ENCODE measurements around the gene TRMT11. TPM values are rescaled to one million over a fixed set of nuclear protein-coding genes. Genes with fewer than 3 reads are reported as not detected.

TRMT11 gene
- polyA plus RNA-seq, 1 experiment = 27.3 TPM

- H3K4me3 ChIP-seq (ENCODE audit: low read depth, low read length) = no peak overlapping the region
- POLR2A ChIA-PET = no interaction called here
- no peak for DNase-seq (ENCODE audit: low read depth, low spot score)
- CTCF ChIA-PET = interaction anchor here (0.5 to 11.8 kb wide), 5 partner anchors 15 to 210 kb away, joined by 4 to 196 read pairs (median 5); partner anchors contain the start of gene NCOA7
- H3K27me3 ChIP-seq (ENCODE audit: control insufficient read depth, insufficient read depth, low read length) = no peaks in the 10 kb centered on the region
- no peak overlapping the region for H3K27ac ChIP-seq (ENCODE audit: low read depth, low read length)
- H3K9me3 ChIP-seq (ENCODE audit: control insufficient read depth, insufficient read depth, low read length) = peaks cover 4% of the 10 kb centered on the region; the same call in 1 of the 2 replicates
- TF ChIP-seq, protein P1, sequence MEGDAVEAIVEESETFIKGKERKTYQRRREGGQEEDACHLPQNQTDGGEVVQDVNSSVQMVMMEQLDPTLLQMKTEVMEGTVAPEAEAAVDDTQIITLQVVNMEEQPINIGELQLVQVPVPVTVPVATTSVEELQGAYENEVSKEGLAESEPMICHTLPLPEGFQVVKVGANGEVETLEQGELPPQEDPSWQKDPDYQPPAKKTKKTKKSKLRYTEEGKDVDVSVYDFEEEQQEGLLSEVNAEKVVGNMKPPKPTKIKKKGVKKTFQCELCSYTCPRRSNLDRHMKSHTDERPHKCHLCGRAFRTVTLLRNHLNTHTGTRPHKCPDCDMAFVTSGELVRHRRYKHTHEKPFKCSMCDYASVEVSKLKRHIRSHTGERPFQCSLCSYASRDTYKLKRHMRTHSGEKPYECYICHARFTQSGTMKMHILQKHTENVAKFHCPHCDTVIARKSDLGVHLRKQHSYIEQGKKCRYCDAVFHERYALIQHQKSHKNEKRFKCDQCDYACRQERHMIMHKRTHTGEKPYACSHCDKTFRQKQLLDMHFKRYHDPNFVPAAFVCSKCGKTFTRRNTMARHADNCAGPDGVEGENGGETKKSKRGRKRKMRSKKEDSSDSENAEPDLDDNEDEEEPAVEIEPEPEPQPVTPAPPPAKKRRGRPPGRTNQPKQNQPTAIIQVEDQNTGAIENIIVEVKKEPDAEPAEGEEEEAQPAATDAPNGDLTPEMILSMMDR (IDR thresholded peaks at IDR 0.05; ENCODE audit: low read depth, low read length) = no peak
Observed at GRCh38 chr6:125959041-125959440, 27.3 kb upstream of the TRMT11 start.

DNA sequence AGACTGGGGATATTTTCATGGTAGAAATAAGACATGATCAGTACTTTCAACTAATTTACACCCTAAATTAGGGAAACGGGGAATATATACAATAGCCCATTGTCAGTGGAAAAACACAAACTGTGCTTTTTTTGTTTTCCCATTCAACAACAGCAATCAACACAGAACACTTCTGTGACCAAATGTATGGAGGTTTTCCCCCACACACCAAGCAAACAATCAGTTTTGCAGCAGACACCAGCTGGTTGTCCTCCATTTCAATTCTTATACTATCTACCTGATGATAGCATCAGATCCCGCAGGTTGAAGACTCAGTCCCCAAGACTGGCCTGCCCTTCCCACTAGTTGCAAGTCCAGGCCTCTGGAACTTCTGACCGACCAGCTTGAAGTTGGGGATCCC, 25.2 kb upstream of the TRMT11 start:
- Histone ChIP-seq H3K9me3 (ENCODE audit: control insufficient read depth, insufficient read depth, low read length) (peaks cover 4% of the 10 kb centered on the region; the same call in 1 of the 2 replicates), H3K27me3 (ENCODE audit: control insufficient read depth, insufficient read depth, low read length) (no peaks in the 10 kb centered on the region), H3K27ac (ENCODE audit: low read depth, low read length) (no peak overlapping the region), H3K4me3 (ENCODE audit: low read depth, low read length) (no peak overlapping the region)
- CTCF ChIA-PET = interaction anchor here (1.5 to 11.8 kb wide), 2 partner anchors 13 to 176 kb away, joined by 7 to 196 read pairs; partner anchors contain the start of gene NCOA7
- POLR2A ChIA-PET = no interaction called here
- TF ChIP-seq, protein P1 (IDR thresholded peaks at IDR 0.05; ENCODE audit: low read depth, low read length) = no peak
- no peak for DNase-seq (ENCODE audit: low read depth, low spot score)

- TF ChIP-seq, protein P1 (IDR thresholded peaks at IDR 0.05; ENCODE audit: low read depth, low read length) = no peak
- POLR2A ChIA-PET = no interaction called here
- DNase-seq (ENCODE audit: low read depth, low spot score) = no peak
- Histone ChIP-seq H3K27me3 (ENCODE audit: control insufficient read depth, insufficient read depth, low read length) (no peaks in the 10 kb centered on the region), H3K4me3 (ENCODE audit: low read depth, low read length) (no peak overlapping the region), H3K27ac (ENCODE audit: low read depth, low read length) (no peak overlapping the region), H3K9me3 (ENCODE audit: control insufficient read depth, insufficient read depth, low read length) (no peaks in the 10 kb centered on the region)
- CTCF ChIA-PET = interaction anchor here (3.4 kb wide), 1 partner anchor 11 kb away, joined by 28 read pairs; no protein-coding TSS in a partner anchor
Observed at GRCh38 chr6:125962900-125963497, 23.3 kb upstream of the TRMT11 start.

DNA sequence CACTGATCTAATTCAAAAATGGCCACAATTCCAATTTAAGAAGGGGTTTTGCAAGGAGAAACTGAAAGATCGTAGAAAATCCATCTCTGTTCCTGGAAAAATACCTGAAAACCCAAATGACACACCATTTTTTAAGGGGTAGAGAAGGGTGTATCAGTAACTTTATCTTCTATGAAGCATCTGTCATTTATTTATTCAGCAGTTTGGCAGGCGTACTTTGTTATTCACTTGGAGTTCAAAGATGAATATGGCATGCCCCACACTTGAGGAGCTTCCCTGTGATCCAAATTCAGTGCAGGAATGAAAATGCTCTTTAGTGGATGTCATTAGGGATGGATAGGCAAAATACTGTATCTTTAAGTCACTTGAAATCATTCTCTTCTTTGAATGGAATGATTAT, 22.5 kb upstream of the TRMT11 start:
- CTCF ChIA-PET = interaction anchor here (2.8 to 3.4 kb wide), 2 partner anchors 8 to 10 kb away, joined by 14 to 28 read pairs; partner anchors contain the start of gene HINT3
- DNase-seq (ENCODE audit: low read depth, low spot score) = no peak
- H3K27me3 ChIP-seq (ENCODE audit: control insufficient read depth, insufficient read depth, low read length) = no peaks in the 10 kb centered on the region
- POLR2A ChIA-PET = no interaction called here
- TF ChIP-seq, protein P1 (IDR thresholded peaks at IDR 0.05; ENCODE audit: low read depth, low read length) = no peak
- no peaks in the 10 kb centered on the region for H3K9me3 ChIP-seq (ENCODE audit: control insufficient read depth, insufficient read depth, low read length)
- no peak overlapping the region for H3K4me3 ChIP-seq (ENCODE audit: low read depth, low read length)
- no peak overlapping the region for H3K27ac ChIP-seq (ENCODE audit: low read depth, low read length)

DNA sequence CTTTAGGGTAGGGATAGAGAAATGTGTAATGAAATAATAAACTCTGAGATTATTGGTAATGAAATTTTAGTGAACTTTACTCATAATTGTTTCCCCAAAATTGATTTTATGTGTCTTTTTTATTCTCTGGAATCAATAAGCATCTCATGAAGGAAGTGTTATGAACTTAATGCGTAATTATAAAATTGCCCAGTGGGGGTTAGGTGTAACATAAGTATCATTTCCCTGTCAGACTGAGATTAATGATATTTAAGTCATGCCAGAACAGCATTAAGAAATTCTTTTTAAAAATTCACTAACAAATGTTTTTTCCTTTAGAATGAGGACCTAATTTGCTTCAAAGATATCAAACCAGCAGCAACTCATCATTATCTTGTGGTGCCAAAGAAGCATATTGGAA, 19.8 kb upstream of the TRMT11 start:
- POLR2A ChIA-PET = no interaction called here

More for the DNA sequence above, 19.8 kb upstream of the TRMT11 start:
- DNase-seq (ENCODE audit: low read depth, low spot score) = no peak
- H3K4me3 ChIP-seq (ENCODE audit: low read depth, low read length) = no peak overlapping the region
- no peaks in the 10 kb centered on the region for H3K9me3 ChIP-seq (ENCODE audit: control insufficient read depth, insufficient read depth, low read length)
- no peak overlapping the region for H3K27ac ChIP-seq (ENCODE audit: low read depth, low read length)
- H3K27me3 ChIP-seq (ENCODE audit: control insufficient read depth, insufficient read depth, low read length) = no peaks in the 10 kb centered on the region
- TF ChIP-seq, protein P1 (IDR thresholded peaks at IDR 0.05; ENCODE audit: low read depth, low read length) = no peak
- CTCF ChIA-PET = interaction anchor here (1.1 to 2.8 kb wide), 3 partner anchors 9 to 108 kb away, joined by 4 to 14 read pairs (median 11); partner anchors contain the start of gene HINT3
